ENCODE data around the gene DYNLL2.

DNA sequence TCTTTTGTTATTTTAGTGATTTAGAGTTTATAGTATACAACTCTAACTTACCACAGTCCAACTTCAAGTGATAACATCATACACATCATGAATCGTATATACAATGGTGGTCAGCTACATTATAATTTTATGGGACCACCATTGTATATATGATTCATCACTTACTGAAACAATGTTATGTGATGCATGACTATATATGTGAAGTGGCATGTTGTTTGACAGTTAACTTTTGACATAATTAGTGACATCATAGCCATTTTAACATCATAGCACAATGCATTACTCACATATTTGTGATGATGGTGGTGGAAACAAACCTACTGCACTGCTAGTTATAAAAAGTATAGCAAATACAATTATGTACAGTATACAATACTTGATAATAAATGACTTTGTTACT, 21.9 kb downstream of the DYNLL2 start:
- no peak for TF ChIP-seq REST (IDR thresholded peaks at IDR 0.05)
- no peak for TF ChIP-seq CEBPB (IDR thresholded peaks at IDR 0.05)
- TF ChIP-seq RAD21 (conservative IDR thresholded peaks at IDR 0.05 in 1 of 2, IDR thresholded peaks at IDR 0.05 in 1 of 2) = no peak
- TF ChIP-seq POLR2A (IDR thresholded peaks at IDR 0.05; ENCODE audit: low read length) = no peak
- TF ChIP-seq JUN (IDR thresholded peaks at IDR 0.05) = no peak
- TF ChIP-seq SMC3 (IDR thresholded peaks at IDR 0.05) = no peak
- TF ChIP-seq, protein P1, sequence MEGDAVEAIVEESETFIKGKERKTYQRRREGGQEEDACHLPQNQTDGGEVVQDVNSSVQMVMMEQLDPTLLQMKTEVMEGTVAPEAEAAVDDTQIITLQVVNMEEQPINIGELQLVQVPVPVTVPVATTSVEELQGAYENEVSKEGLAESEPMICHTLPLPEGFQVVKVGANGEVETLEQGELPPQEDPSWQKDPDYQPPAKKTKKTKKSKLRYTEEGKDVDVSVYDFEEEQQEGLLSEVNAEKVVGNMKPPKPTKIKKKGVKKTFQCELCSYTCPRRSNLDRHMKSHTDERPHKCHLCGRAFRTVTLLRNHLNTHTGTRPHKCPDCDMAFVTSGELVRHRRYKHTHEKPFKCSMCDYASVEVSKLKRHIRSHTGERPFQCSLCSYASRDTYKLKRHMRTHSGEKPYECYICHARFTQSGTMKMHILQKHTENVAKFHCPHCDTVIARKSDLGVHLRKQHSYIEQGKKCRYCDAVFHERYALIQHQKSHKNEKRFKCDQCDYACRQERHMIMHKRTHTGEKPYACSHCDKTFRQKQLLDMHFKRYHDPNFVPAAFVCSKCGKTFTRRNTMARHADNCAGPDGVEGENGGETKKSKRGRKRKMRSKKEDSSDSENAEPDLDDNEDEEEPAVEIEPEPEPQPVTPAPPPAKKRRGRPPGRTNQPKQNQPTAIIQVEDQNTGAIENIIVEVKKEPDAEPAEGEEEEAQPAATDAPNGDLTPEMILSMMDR (IDR thresholded peaks at IDR 0.05) = no peak
- no peak for TF ChIP-seq RCOR1 (IDR thresholded peaks at IDR 0.05; ENCODE audit: low read depth, low read length)
- no peak for TF ChIP-seq EP300 (IDR thresholded peaks at IDR 0.05)
- no peak for TF ChIP-seq MAZ (IDR thresholded peaks at IDR 0.05; ENCODE audit: borderline replicate concordance, low read depth, low read length)
- TF ChIP-seq, protein P2, sequence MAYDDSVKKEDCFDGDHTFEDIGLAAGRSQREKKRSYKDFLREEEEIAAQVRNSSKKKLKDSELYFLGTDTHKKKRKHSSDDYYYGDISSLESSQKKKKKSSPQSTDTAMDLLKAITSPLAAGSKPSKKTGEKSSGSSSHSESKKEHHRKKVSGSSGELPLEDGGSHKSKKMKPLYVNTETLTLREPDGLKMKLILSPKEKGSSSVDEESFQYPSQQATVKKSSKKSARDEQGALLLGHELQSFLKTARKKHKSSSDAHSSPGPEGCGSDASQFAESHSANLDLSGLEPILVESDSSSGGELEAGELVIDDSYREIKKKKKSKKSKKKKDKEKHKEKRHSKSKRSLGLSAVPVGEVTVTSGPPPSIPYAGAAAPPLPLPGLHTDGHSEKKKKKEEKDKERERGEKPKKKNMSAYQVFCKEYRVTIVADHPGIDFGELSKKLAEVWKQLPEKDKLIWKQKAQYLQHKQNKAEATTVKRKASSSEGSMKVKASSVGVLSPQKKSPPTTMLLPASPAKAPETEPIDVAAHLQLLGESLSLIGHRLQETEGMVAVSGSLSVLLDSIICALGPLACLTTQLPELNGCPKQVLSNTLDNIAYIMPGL (CRISPR knock-in tag; IDR thresholded peaks at IDR 0.05; ENCODE audit: borderline replicate concordance) = no peak
